Lung (tissue), 12 donors: ENCODE data around the gene DDR1. TPM values are rescaled to one million over a fixed set of nuclear protein-coding genes. Genes with fewer than 3 reads are reported as not detected.
"Not testable (repeated sequence)": the region's sequence is repeated elsewhere in the genome, so short reads cannot be mapped to it uniquely, and the experiment has no call there.

Experiments
- ATAC-seq: fragments of 200-7000 bp; cut with Tn5 transposase; one replicate; pipeline ENCODE4 v1.9.1; 2020; ENCODE audit warnings: moderate number of reproducible peaks; ENCODE audit not compliant: insufficient read depth, low FRiP score
- DNase-seq, 3 donors: peaks; one replicate each; pipeline ENCODE4 v3.0.0-alpha.2; 2013 to 2017
- H3K27ac ChIP-seq, 2 donors: one replicate each; pipeline ENCODE4 v1.5.1; 2013; ENCODE audit warnings: mild to moderate bottlenecking in 2 of 2, moderate library complexity in 2 of 2, control low read depth in 1 of 2, inconsistent platforms in 1 of 2, low read depth in 1 of 2, low read length in 1 of 2
- H3K27me3 ChIP-seq, 3 donors: one replicate each; pipeline ENCODE4 v1.5.1; 2013; ENCODE audit warnings: low read length in 2 of 3; ENCODE audit not compliant: control insufficient read depth in 3 of 3, insufficient read depth in 3 of 3
- H3K36me3 ChIP-seq, 4 donors: one replicate each; pipeline ENCODE4 v1.5.1; 2013; ENCODE audit warnings: low read length in 4 of 4, mild to moderate bottlenecking in 1 of 4, moderate library complexity in 1 of 4; ENCODE audit not compliant: control insufficient read depth in 4 of 4, insufficient read depth in 4 of 4
- H3K4me1 ChIP-seq, 5 donors: one replicate each; pipeline ENCODE4 v1.5.1; 2013; ENCODE audit warnings: low read length in 5 of 5, mild to moderate bottlenecking in 2 of 5, moderate library complexity in 1 of 5; ENCODE audit not compliant: control insufficient read depth in 5 of 5, insufficient read depth in 5 of 5
- H3K4me3 ChIP-seq: one replicate; pipeline ENCODE4 v1.5.1; 2013; ENCODE audit warnings: mild to moderate bottlenecking, control low read depth, moderate library complexity
- H3K9ac ChIP-seq, 2 donors: one replicate each; pipeline ENCODE4 v1.5.1; 2013; ENCODE audit warnings: low read length in 2 of 2, control low read depth in 1 of 2; ENCODE audit not compliant: insufficient read depth in 1 of 2
- H3K9me3 ChIP-seq, 4 donors: one replicate each; pipeline ENCODE4 v1.5.1; 2013; ENCODE audit warnings: low read length in 3 of 4, mild to moderate bottlenecking in 1 of 4, moderate library complexity in 1 of 4; ENCODE audit not compliant: control insufficient read depth in 4 of 4, insufficient read depth in 3 of 4
- WGBS, 2 donors: extraction: QIAGEN DNeasy Blood & Tissue Kit; methylation state at CpG; one replicate each; pipeline ENCODE4 v1.1.7; 2013; 5-methylcytosine and 5-hydroxymethylcytosine counted together
- polyA plus RNA-seq, 2 donors: library from polyadenylated mRNA; stranded (reverse); fragments of 200-250 nt; gene quantifications; one replicate each; pipeline ENCODE4 v1.2.1, GENCODE V29; 2013
- total RNA-seq, 2 donors: library from RNA; depleted of rRNA in 1 of 2; stranded (reverse); fragments of >200 nt in 1 of 2; gene quantifications; one replicate each; pipeline ENCODE4 v1.2.1, GENCODE V29; 2014 to 2021
- TF ChIP-seq, protein P1 (sequence below): IDR thresholded peaks from 2 replicates; pipeline ENCODE4 v1.5.1; 2012; ENCODE audit warnings: mild to moderate bottlenecking; ENCODE audit errors: control extremely low read depth, extremely low read depth
- donor health status: control.
- donor health status: control.
- donor health status: Bipolar disorder and iron deficiency.
- donor health status: healthy.
- donor health status: DM: yes; HTN: yes; CAD: no.

DDR1 gene
- total and polyA plus RNA-seq, 4 donors = 39.5 to 134 (median 98.1) TPM

DNA sequence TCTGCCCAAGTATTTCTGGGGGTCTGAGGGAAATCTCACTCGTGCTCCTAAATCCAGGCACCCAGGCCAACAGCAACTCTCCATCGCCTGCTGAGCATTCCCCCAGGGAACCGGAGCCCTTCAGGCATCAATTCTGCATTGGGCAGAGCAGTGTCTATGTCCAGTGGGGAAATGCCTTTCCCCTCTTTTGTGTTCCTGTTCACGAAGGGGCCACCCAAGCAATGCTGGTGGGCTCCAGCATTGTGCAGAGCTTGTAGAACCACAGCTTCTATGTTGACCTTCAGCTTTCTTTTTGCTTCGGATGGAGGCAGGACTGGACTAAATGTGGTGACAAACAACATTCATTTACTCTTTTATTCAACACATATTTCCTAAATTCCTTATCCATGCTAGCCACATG lies 27.2 kb upstream of the DDR1 start:
- no peak for ATAC-seq
- no peak for DNase-seq
- Histone ChIP-seq H3K27me3 (no peaks in the 10 kb centered on the region), H3K9ac (no peak overlapping the region), H3K27ac (no peak overlapping the region), H3K4me3 (no peak overlapping the region), H3K9me3 (peaks cover 0 to 3% (median 2%) of the 10 kb centered on the region in 4 donors), H3K36me3 (no peaks in the 10 kb centered on the region), H3K4me1 (peaks cover 0 to 21% (median 6%) of the 10 kb centered on the region in 5 donors)
- TF ChIP-seq, protein P1, sequence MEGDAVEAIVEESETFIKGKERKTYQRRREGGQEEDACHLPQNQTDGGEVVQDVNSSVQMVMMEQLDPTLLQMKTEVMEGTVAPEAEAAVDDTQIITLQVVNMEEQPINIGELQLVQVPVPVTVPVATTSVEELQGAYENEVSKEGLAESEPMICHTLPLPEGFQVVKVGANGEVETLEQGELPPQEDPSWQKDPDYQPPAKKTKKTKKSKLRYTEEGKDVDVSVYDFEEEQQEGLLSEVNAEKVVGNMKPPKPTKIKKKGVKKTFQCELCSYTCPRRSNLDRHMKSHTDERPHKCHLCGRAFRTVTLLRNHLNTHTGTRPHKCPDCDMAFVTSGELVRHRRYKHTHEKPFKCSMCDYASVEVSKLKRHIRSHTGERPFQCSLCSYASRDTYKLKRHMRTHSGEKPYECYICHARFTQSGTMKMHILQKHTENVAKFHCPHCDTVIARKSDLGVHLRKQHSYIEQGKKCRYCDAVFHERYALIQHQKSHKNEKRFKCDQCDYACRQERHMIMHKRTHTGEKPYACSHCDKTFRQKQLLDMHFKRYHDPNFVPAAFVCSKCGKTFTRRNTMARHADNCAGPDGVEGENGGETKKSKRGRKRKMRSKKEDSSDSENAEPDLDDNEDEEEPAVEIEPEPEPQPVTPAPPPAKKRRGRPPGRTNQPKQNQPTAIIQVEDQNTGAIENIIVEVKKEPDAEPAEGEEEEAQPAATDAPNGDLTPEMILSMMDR = no peak
- WGBS, 2 donors = 82% methylated on average over 5 of the region's 5 CpGs

DNA sequence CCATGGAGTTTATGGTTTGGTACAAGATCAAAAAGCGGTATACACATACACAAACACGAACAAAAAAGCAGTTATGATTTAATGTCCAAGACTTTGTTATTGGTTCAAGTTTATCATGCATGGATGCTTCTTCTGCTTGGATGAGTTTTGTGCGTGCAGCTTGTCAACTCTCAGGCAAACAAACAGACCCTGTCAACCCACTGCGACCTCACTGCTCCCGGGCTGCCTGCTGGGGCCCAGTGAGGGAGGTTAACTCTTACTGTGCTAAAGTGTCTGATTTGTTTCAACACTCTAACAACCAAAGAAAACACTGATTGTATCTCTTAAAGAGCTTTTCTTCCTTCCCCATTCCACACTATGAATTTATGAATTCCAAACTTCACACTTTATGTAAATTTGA lies 26.8 kb upstream of the DDR1 start:
- peak; percentile 64 to 81 (median 69) for DNase-seq
- peaks cover 0 to 24% (median 6%) of the 10 kb centered on the region in 5 donors for H3K4me1 ChIP-seq
- no peaks in the 10 kb centered on the region for H3K36me3 ChIP-seq
- WGBS, 2 donors = 57 to 64% methylated on average over 5 of the region's 5 CpGs
- no peak overlapping the region for H3K27ac ChIP-seq
- H3K9ac ChIP-seq = no peak overlapping the region
- no peak overlapping the region for H3K4me3 ChIP-seq
- TF ChIP-seq, protein P1 = no peak
- peaks cover 0 to 3% (median 2%) of the 10 kb centered on the region in 4 donors for H3K9me3 ChIP-seq
- no peaks in the 10 kb centered on the region for H3K27me3 ChIP-seq
- no peak for ATAC-seq

DNA sequence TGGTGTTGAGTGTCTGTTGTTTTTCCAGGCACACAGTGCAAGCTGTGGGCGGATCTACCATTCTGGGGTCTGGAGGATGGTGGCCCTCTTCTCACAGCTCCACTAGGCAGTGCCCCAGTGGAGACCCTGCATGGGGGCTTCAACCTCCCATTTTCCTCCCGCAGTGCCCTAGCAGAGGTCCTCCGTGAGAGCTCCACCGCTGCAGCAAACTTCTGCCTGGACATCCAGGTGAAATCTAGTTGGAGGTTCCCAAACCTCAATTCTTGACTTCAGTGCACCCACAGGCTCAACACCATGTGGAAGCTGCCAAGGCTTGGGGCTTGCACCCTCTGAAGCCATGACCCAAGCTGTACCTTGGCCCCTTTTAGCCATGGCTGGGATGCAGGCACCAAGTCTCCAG lies 24.6 kb upstream of the DDR1 start:
- not testable (repeated sequence) for H3K9ac ChIP-seq

DNA sequence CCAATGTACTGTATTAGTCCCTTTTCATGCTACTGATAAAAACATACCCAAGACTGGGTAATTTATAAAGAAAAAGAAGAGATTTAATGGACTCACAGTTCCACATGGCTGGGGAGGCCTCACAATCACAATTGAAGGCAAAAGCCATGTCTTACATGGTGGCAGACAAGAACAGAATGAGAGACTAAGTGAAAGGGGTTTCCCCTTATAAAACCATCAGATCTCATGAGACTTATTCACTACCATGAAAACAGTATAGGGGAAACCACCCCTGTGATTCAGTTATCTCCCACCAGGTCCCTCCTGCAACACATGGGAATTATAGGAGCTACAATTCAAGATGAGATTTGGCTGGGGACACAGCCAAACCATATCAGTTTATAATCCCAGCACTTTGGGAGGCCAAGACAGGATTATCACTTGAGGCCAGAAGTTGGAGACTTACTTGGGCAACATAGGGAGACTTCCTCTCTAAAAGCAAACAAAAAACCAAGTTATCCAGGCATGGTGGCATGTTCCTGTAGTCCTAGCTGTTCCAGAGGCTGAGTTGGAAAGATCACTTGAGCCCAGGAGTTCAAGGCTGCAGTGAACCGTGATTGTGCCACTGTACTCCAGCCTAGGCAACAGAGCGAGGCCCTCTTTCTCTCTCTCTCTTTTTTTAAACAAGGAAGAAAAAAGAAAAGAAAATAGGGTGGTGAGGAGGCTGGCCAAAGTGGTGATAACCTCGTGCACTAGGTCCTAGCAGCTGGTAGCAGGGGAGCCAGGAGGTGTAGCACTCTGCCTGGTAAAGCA lies 22.9 kb upstream of the DDR1 start:
- H3K9me3 ChIP-seq = peaks cover 0 to 3% (median 2%) of the 10 kb centered on the region in 4 donors
- 73 to 77% methylated on average over 3 of the region's 3 CpGs for WGBS, 2 donors
- H3K4me3 ChIP-seq = no peak overlapping the region
- TF ChIP-seq, protein P1 = no peak
- no peak overlapping the region for H3K9ac ChIP-seq
- H3K27ac ChIP-seq = no peak overlapping the region
- H3K36me3 ChIP-seq = no peaks in the 10 kb centered on the region
- ATAC-seq (no peak), DNase-seq (no peak)
- no peaks in the 10 kb centered on the region for H3K27me3 ChIP-seq
- peaks cover 0 to 22% (median 5%) of the 10 kb centered on the region in 5 donors for H3K4me1 ChIP-seq

More for the DNA sequence above, 24.6 kb upstream of the DDR1 start:
- H3K4me1 ChIP-seq = peaks cover 0 to 24% (median 6%) of the 10 kb centered on the region in 5 donors
- not testable (repeated sequence) for H3K4me3 ChIP-seq, DNase-seq, H3K27me3 ChIP-seq, ATAC-seq, H3K27ac ChIP-seq, H3K36me3 ChIP-seq, H3K9me3 ChIP-seq
- WGBS, 2 donors = 95 to 99% methylated on average over 4 of the region's 4 CpGs
